Endothelial cell of umbilical vein (primary cell): Measurements from ENCODE around the gene FCN1. TPM values are rescaled to one million over a fixed set of nuclear protein-coding genes. Genes with fewer than 3 reads are reported as not detected.

Experiments used
- BruUV-seq: library from RNA; stranded (reverse); fragments of 400-500 nt; replicated peaks from 2 replicates; lab custom pipeline; 2021; lab: Mats Ljungman, UMichigan
- CTCF ChIA-PET: fragments of 300-600, 350-600 bp; sonication (Branson Sonifier 250); formaldehyde crosslinking; loops from one replicate; lab custom pipeline; 2021; ENCODE audit warnings: antibody characterized with exemption, inconsistent platforms; lab: Charles Lee
- POLR2A ChIA-PET: fragments of 300-600, 350-600 bp; sonication (Branson Sonifier 250); formaldehyde crosslinking; loops from one replicate; lab custom pipeline; 2021; ENCODE audit warnings: antibody characterized with exemption, inconsistent platforms; lab: Charles Lee
- DNase-seq: peaks from one replicate; pipeline ENCODE4 v3.0.0-alpha.2; 2011; ENCODE audit warnings: low read depth, low spot score
- FAIRE-seq: peaks from 2 replicates; lab custom pipeline; 2011; peaks lifted over from hg19 to GRCh38; lab: Jason Lieb, UNC
- H2AFZ ChIP-seq: 2 replicates; pipeline ENCODE4 v1.6.0; 2012; ENCODE audit warnings: low read depth, low read length, control low read depth, inconsistent platforms
- H3K27ac ChIP-seq: 2 replicates; pipeline ENCODE4 v1.5.1; 2011; ENCODE audit warnings: low read depth, mild to moderate bottlenecking, control low read depth, low read length, moderate library complexity; ENCODE audit not compliant: insufficient read depth
- H3K27me3 ChIP-seq, 2 experiments: 2 replicates each; pipeline versions ENCODE4 v1.6.0 to v1.6.1; 2011; ENCODE audit warnings: low read length in 2 of 2, mixed read lengths in 1 of 2; ENCODE audit not compliant: control insufficient read depth in 2 of 2, insufficient read depth in 2 of 2
- H3K36me3 ChIP-seq, 2 experiments: 2 replicates in 1 of 2; 3 replicates in 1 of 2; pipeline ENCODE4 v1.5.1; 2011; ENCODE audit warnings: low read length in 2 of 2, mild to moderate bottlenecking in 1 of 2, moderate library complexity in 1 of 2; ENCODE audit not compliant: control insufficient read depth in 2 of 2, insufficient read depth in 2 of 2; ENCODE audit errors: extremely low read depth in 1 of 2
- H3K4me1 ChIP-seq: 3 replicates; pipeline ENCODE4 v1.5.1; 2011; ENCODE audit warnings: mild to moderate bottlenecking, low read length; ENCODE audit not compliant: control insufficient read depth, insufficient read depth; ENCODE audit errors: extremely low read depth
- H3K4me2 ChIP-seq: 2 replicates; pipeline ENCODE4 v1.6.1; 2011; ENCODE audit warnings: low read length, control low read depth, mixed read lengths; ENCODE audit not compliant: insufficient read depth
- H3K4me3 ChIP-seq, 3 experiments: fragments of 200-600 bp in 1 of 3; sonication (generic), shearing (Covaris generic) in 1 of 3; replicated peaks in 1 of 3; 2 replicates each; pipeline ENCODE4 v1.5.1; 2011 to 2016; ENCODE audit warnings: control low read depth in 3 of 3, low read length in 3 of 3, mild to moderate bottlenecking in 2 of 3, inconsistent platforms in 1 of 3, low read depth in 1 of 3, moderate library complexity in 1 of 3; ENCODE audit not compliant: insufficient read depth in 1 of 3
- H3K79me2 ChIP-seq: 2 replicates; pipeline ENCODE4 v1.6.0; 2012; ENCODE audit warnings: low read length, inconsistent platforms; ENCODE audit not compliant: control insufficient read depth, insufficient read depth
- H3K9ac ChIP-seq: replicated peaks from 2 replicates; pipeline ENCODE3; 2011; ENCODE audit warnings: low read length, control low read depth; ENCODE audit not compliant: insufficient read depth; ENCODE audit errors: extremely low read depth
- H3K9me1 ChIP-seq: replicated peaks from 3 replicates; pipeline ENCODE4 v1.6.0; 2011; ENCODE audit warnings: mild to moderate bottlenecking, low read length; ENCODE audit not compliant: control insufficient read depth, insufficient read depth; ENCODE audit errors: extremely low read depth
- H3K9me3 ChIP-seq: replicated peaks from 2 replicates; pipeline ENCODE4 v1.5.1; 2012; ENCODE audit warnings: low read length, inconsistent platforms; ENCODE audit not compliant: control insufficient read depth, insufficient read depth
- H4K20me1 ChIP-seq: replicated peaks from 2 replicates; pipeline ENCODE3; 2011; ENCODE audit warnings: mild to moderate bottlenecking, low read length; ENCODE audit not compliant: control insufficient read depth, insufficient read depth; ENCODE audit errors: extremely low read depth
- CTCF ChIP-seq, 2 donors: IDR thresholded peaks; 1 replicate in 1 of 2; 2 replicates in 1 of 2; pipeline ENCODE4 v1.5.1; 2011; ENCODE audit warnings: low read length in 2 of 2, mild to moderate bottlenecking in 2 of 2, moderate library complexity in 2 of 2, control low read depth in 1 of 2, inconsistent platforms in 1 of 2, low read depth in 1 of 2; ENCODE audit not compliant: insufficient read depth in 1 of 2; ENCODE audit errors: extremely low read depth in 1 of 2
- EZH2 ChIP-seq: IDR thresholded peaks from 2 replicates; pipeline ENCODE4 v1.6.1; 2012; ENCODE audit warnings: borderline replicate concordance, low read depth, mild to moderate bottlenecking, moderate library complexity, low read length, inconsistent platforms; ENCODE audit not compliant: severe bottlenecking
- FOS ChIP-seq: IDR thresholded peaks from 2 replicates; pipeline ENCODE4 v1.6.1; 2011; ENCODE audit warnings: mild to moderate bottlenecking, low read length, moderate library complexity, borderline replicate concordance; ENCODE audit not compliant: insufficient read depth
- GATA2 ChIP-seq: IDR thresholded peaks from 2 replicates; pipeline ENCODE4 v1.7.0; 2011; ENCODE audit warnings: low read depth, mild to moderate bottlenecking, moderate library complexity, mixed read lengths, low read length; ENCODE audit not compliant: insufficient read length, insufficient read depth
- JUN ChIP-seq: IDR thresholded peaks from 2 replicates; pipeline ENCODE4 v1.6.1; 2011; ENCODE audit warnings: borderline replicate concordance, low read depth; ENCODE audit not compliant: insufficient read length, insufficient read depth
- MYC ChIP-seq: IDR thresholded peaks from one replicate; pipeline ENCODE4 v1.6.1; 2011; ENCODE audit warnings: mild to moderate bottlenecking, low read depth, low read length
- POLR2A ChIP-seq: IDR thresholded peaks from 2 replicates; pipeline ENCODE4 v1.6.1; 2012; ENCODE audit warnings: low read depth, mild to moderate bottlenecking, control low read depth, low read length
- POLR2AphosphoS5 ChIP-seq: IDR thresholded peaks from 2 replicates; pipeline ENCODE4 v1.6.1; 2012; ENCODE audit warnings: low read depth, mild to moderate bottlenecking, control low read depth, low read length, moderate library complexity; ENCODE audit not compliant: insufficient read depth
- dilution Hi-C: fragments of 300-500 bp; cut with MboI; formaldehyde crosslinking; loops from one replicate; pipeline ENCODE4 v1.15.0; 2019; ENCODE audit warnings: low sequenced_read_pairs; ENCODE audit not compliant: extremely low pct_ligation_motif_present
- intact Hi-C: fragments of 100-400 bp; cut with micrococcal nuclease; formaldehyde crosslinking; loops from one replicate; pipeline ENCODE4 v1.10.0; 2022
- polyA plus RNA-seq, 4 experiments: library from polyadenylated mRNA; depleted of rRNA in 3 of 4; stranded (reverse) in 3 of 4; unstranded in 1 of 4; fragments of >200 nt; gene quantifications; 2 replicates each; pipeline versions ENCODE4 v1.2.1 to v1.2.3, GENCODE V29; 2011 to 2012; ENCODE audit warnings: missing spikeins in 1 of 4
- total RNA-seq: library from RNA; stranded (reverse); gene quantifications from 2 replicates; pipeline ENCODE4 v1.2.3, GENCODE V29; 2021
- TF ChIP-seq, protein P1 (sequence below): IDR thresholded peaks from 2 replicates; pipeline ENCODE4 v1.6.1; 2011; ENCODE audit not compliant: insufficient read depth, insufficient read length

The FCN1 gene
- total and polyA plus RNA-seq, 2 donors (not counting 3 experiments of a cell fraction or from before 2014, with no cell fraction given), result not detected

DNA sequence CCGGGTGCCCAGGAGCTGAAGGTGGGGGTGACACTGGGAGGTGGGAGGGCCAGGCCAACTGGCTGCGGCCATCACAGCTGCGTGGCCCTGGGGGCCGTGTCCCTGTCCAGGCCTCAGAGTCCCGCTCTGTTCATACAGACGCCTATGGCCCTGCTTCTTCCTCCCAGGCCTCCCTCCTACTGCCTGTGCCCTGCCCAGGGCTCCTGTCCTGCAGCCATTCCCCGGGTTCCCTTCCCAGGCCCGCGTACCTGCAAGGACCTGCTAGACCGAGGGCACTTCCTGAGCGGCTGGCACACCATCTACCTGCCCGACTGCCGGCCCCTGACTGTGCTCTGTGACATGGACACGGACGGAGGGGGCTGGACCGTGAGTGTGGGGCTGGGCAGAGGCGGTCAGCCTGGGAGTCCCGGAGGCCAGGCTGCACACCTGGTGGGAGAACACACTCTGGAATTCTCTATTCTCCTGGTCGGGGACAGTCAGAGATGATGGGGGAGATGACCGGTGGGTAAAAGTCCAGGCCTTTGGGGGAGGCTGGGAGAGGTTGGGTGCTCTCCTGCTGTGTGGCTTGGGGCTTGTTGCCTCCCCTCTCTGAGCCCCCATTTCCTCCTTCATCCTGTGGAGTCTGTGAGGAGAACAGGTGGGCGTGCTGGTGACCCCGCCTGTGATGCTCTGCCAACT, 32.6 kb downstream of the FCN1 start:
- H3K27me3 ChIP-seq, result peaks cover 0 to 2% of the 10 kb centered on the region in 2 experiments

More for the DNA sequence above, 32.6 kb downstream of the FCN1 start:
- Histone ChIP-seq H4K20me1 (no peaks in the 10 kb centered on the region), H3K27ac (no peak overlapping the region), H3K79me2 (no peaks in the 10 kb centered on the region), H3K4me3 (no peak overlapping the region), H3K9ac (no peak overlapping the region), H2AFZ (no peak overlapping the region), H3K36me3 (no peaks in the 10 kb centered on the region), H3K9me1 (no peaks in the 10 kb centered on the region), H3K9me3 (no peaks in the 10 kb centered on the region), H3K4me2 (no peak overlapping the region), H3K4me1 (no peaks in the 10 kb centered on the region)
- CTCF ChIA-PET, result no interaction called here
- FAIRE-seq (no peak), DNase-seq (no peak)
- no TSS peak for BruUV-seq
- TF ChIP-seq EZH2 (no peak), GATA2 (no peak), CTCF (IDR thresholded peaks at IDR 0.05; ENCODE audit: extremely low read depth in 1 of 2, insufficient read depth in 1 of 2, low read depth in 1 of 2, low read length in 2 of 2) (no peak), POLR2AphosphoS5 (no peak), MYC (no peak), FOS (no peak), JUN (no peak), POLR2A (no peak)
- TF ChIP-seq, protein P1, sequence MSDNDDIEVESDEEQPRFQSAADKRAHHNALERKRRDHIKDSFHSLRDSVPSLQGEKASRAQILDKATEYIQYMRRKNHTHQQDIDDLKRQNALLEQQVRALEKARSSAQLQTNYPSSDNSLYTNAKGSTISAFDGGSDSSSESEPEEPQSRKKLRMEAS, result no peak
- dilution Hi-C loops, result no loop called here
- intact Hi-C loops, result no loop called here
- POLR2A ChIA-PET, result no interaction called here
